CD4-positive, CD25-positive, alpha-beta regulatory T cell (primary cell): ENCODE measurements around the gene KDM3B. TPM values are rescaled to one million over a fixed set of nuclear protein-coding genes. Genes with fewer than 3 reads are reported as not detected.

Source experiments
- ATAC-seq, 2 donors: fragments of 150-1000 bp; cut with Tn5 transposase; one replicate each; pipeline ENCODE4 v1.10.0; 2021; ENCODE audit warnings: low read depth in 2 of 2, moderate number of reproducible peaks in 2 of 2, moderate library complexity in 1 of 2
- DNase-seq, 3 donors: peaks; one replicate each; pipeline versions ENCODE4 v3.0.0 to v3.0.0-alpha.2; 2012 to 2022; ENCODE audit warnings: mixed read lengths in 1 of 3
- H3K27ac ChIP-seq: one replicate; pipeline ENCODE4 v1.7.0; 2013; ENCODE audit warnings: mild to moderate bottlenecking, low read length; ENCODE audit not compliant: insufficient read depth, poor library complexity, severe bottlenecking
- H3K27me3 ChIP-seq: one replicate; pipeline ENCODE4 v1.7.0; 2013; ENCODE audit warnings: low read length; ENCODE audit not compliant: control insufficient read depth, insufficient read depth
- H3K36me3 ChIP-seq: one replicate; pipeline ENCODE4 v1.7.0; 2013; ENCODE audit warnings: mild to moderate bottlenecking, low read length, moderate library complexity; ENCODE audit not compliant: control insufficient read depth, insufficient read depth
- H3K4me1 ChIP-seq: 2 replicates; pipeline ENCODE4 v1.7.0; 2013; ENCODE audit warnings: mild to moderate bottlenecking, low read length; ENCODE audit not compliant: insufficient read depth, control insufficient read depth, poor library complexity, severe bottlenecking
- H3K4me3 ChIP-seq: one replicate; pipeline ENCODE4 v1.7.0; 2013; ENCODE audit warnings: low read depth, mild to moderate bottlenecking, low read length, moderate library complexity
- H3K9me3 ChIP-seq, 2 experiments: 1 replicate in 1 of 2; 2 replicates in 1 of 2; pipeline ENCODE4 v1.7.0; 2013; ENCODE audit warnings: low read length in 2 of 2, mild to moderate bottlenecking in 1 of 2, moderate library complexity in 1 of 2; ENCODE audit not compliant: control insufficient read depth in 2 of 2
- H3K27ac Mint-ChIP-seq, 3 donors: one replicate each; pipeline ENCODE4 v1.8.0; 2020 to 2022; ENCODE audit warnings: mild to moderate bottlenecking in 3 of 3, mixed read lengths in 3 of 3, moderate library complexity in 2 of 3
- H3K27me3 Mint-ChIP-seq: one replicate; pipeline ENCODE4 v1.8.0; 2022; ENCODE audit warnings: mild to moderate bottlenecking, mixed read lengths
- H3K36me3 Mint-ChIP-seq: one replicate; pipeline ENCODE4 v1.8.0; 2020; ENCODE audit warnings: mixed read lengths
- H3K4me1 Mint-ChIP-seq, 4 donors: one replicate each; pipeline ENCODE4 v1.8.0; 2020 to 2022; ENCODE audit warnings: mixed read lengths in 4 of 4, mild to moderate bottlenecking in 1 of 4
- H3K4me3 Mint-ChIP-seq, 4 donors: one replicate each; pipeline ENCODE4 v1.8.0; 2020 to 2022; ENCODE audit warnings: mild to moderate bottlenecking in 4 of 4, mixed read lengths in 4 of 4, moderate library complexity in 3 of 4
- H3K9me3 Mint-ChIP-seq, 7 donors: one replicate each; pipeline ENCODE4 v1.8.0; 2020 to 2022; ENCODE audit warnings: mixed read lengths in 7 of 7, mild to moderate bottlenecking in 3 of 7, moderate library complexity in 2 of 7
- polyA plus RNA-seq, 4 donors: library from polyadenylated mRNA; unstranded; fragments of 300-500 nt; fragmentation: Illumina TruSeq; gene quantifications; one replicate each; pipeline ENCODE4 v1.2.3, GENCODE V29; 2021
- total RNA-seq: library from RNA; stranded (reverse); gene quantifications from one replicate; pipeline ENCODE4 v1.2.3, GENCODE V29; 2022

Gene KDM3B
- total and polyA plus RNA-seq, 5 donors from 2014 or later = 12.8 to 77.1 (median 13.8) TPM

DNA sequence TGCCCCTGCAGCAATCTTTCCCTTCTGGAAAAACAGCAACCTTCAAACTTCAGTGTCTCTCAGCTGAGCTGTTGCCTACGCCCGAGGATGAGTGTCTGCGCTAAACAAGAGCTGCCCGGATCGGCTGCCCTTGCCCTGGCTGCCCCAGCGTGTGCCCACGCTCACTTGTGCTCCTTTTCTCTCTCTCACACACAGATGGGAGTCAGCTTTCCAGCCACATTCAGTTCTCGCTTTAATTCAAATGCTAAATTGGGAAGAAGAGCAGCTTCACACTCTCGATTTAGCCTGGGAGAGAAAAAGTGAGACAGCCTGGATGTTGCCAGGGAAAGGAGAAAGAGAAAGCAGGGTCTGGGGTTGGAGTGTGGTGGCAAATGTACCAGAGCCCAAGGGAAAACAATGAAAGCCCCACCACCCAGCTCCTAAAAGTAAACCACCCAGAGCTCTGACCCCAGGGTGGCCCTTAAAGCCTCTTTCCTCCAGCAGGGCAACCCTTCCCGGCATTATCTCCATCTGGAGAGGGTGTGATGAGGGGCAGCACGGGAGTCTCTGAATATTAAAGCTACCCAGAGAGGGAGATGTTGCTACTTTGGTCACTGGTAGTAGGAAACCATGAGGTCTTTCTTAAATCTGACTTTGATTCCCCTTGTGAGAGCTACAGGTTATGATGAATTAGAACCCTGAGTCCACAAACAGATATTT is 102.9 kb downstream of the KDM3B start:
- peak overlapping the region in 2 of 4 donors; percentile 4 to 53 for H3K4me3 Mint-ChIP-seq
- H3K9me3 ChIP-seq = no peaks in the 10 kb centered on the region
- peaks cover 3% of the 10 kb centered on the region for H3K36me3 Mint-ChIP-seq
- H3K36me3 ChIP-seq = no peaks in the 10 kb centered on the region
- DNase-seq = no peak
- H3K9me3 Mint-ChIP-seq = no peaks in the 10 kb centered on the region
- no peak overlapping the region for H3K4me3 ChIP-seq
- peak overlapping the region in 1 of 3 donors; percentile 62 for H3K27ac Mint-ChIP-seq
- peaks cover 5% of the 10 kb centered on the region for H3K27me3 Mint-ChIP-seq
- no peak overlapping the region for H3K27ac ChIP-seq
- no peak for ATAC-seq
- no peaks in the 10 kb centered on the region for H3K27me3 ChIP-seq
- H3K4me1 ChIP-seq = peaks cover 26% of the 10 kb centered on the region
- peaks cover under 1 to 31% (median 18%) of the 10 kb centered on the region in 4 donors for H3K4me1 Mint-ChIP-seq

DNA sequence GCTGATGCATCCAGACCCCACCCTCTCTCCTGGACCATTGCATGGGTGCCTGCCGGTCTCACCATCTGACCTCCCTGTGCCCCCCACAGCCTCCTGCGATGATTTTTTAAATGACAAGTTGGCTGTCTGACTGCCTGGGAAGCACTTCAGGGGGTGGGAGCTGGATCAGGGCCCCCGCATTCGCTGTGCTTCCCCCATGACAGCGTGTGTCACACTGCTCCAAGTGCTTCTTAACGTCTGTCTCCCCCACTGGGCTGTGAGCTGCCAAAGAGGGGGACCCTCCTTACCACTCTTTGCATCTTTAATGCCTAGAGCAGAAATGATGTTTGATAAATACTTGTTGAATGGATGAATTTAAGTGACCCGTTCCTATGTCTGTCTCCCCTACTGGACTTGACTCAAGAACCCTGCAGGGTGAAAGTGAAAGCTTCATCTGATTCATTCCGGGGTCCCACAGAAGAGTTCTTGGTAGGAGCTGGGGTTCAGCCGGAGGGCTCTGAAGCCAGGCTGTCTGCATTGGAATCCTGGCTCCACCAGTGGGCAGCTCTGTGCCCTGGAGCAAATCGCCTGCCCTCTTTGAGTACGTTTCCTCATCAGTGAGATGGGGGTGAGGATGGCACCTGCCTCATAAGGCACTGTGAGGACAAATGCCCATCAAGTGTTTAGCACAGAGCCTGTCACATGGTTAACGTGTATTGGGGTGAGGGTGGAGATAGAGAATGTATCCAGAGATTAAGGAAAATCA is 105.2 kb downstream of the KDM3B start:
- peaks cover 28% of the 10 kb centered on the region for H3K4me1 ChIP-seq
- Mint-ChIP-seq H3K27me3 (peaks cover under 1% of the 10 kb centered on the region), H3K36me3 (peaks cover 3% of the 10 kb centered on the region), H3K4me3 (peak overlapping the region in 3 of 4 donors; percentile 20 to 41 (median 38)), H3K9me3 (no peaks in the 10 kb centered on the region), H3K27ac (peak overlapping the region; percentile 74 to 80 (median 75)), H3K4me1 (peaks cover 8 to 40% (median 24%) of the 10 kb centered on the region in 4 donors)
- H3K27me3 ChIP-seq = no peaks in the 10 kb centered on the region
- H3K27ac ChIP-seq = no peak overlapping the region
- no peak for ATAC-seq
- DNase-seq = no peak
- H3K4me3 ChIP-seq = no peak overlapping the region
- no peaks in the 10 kb centered on the region for H3K36me3 ChIP-seq
- no peaks in the 10 kb centered on the region for H3K9me3 ChIP-seq

DNA sequence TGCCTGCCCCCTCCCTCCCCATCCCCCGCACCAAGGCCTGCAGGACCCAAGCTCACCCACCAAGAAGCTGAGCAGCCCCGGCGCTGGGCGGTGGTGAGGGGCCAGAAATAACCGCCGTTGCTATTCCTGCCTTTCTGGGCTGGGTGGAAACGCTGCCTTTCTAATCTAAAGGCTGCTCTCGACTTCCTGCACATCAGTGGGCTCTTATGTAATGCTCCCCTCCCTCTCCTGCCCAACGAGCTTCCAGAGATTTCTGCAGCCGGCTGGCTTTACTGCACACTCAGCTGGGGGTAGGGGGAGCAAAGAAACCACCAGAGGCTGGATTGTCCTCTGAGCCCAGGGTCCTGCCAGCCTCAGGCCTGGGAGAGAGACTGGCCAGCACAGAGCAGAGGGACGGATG is 105.9 kb downstream of the KDM3B start:
- H3K4me3 Mint-ChIP-seq = peak overlapping the region in 2 of 4 donors; percentile 8 to 41
- no peaks in the 10 kb centered on the region for H3K27me3 Mint-ChIP-seq
- no peaks in the 10 kb centered on the region for H3K9me3 Mint-ChIP-seq
- ATAC-seq = no peak
- Histone ChIP-seq H3K9me3 (no peaks in the 10 kb centered on the region), H3K4me1 (peaks cover 33% of the 10 kb centered on the region), H3K4me3 (no peak overlapping the region), H3K27me3 (no peaks in the 10 kb centered on the region), H3K27ac (no peak overlapping the region), H3K36me3 (no peaks in the 10 kb centered on the region)
- H3K27ac Mint-ChIP-seq = peak overlapping the region in 2 of 3 donors; percentile 97 to 99
- H3K4me1 Mint-ChIP-seq = peaks cover 8 to 40% (median 24%) of the 10 kb centered on the region in 4 donors
- H3K36me3 Mint-ChIP-seq = peaks cover 3% of the 10 kb centered on the region
- no peak for DNase-seq

DNA sequence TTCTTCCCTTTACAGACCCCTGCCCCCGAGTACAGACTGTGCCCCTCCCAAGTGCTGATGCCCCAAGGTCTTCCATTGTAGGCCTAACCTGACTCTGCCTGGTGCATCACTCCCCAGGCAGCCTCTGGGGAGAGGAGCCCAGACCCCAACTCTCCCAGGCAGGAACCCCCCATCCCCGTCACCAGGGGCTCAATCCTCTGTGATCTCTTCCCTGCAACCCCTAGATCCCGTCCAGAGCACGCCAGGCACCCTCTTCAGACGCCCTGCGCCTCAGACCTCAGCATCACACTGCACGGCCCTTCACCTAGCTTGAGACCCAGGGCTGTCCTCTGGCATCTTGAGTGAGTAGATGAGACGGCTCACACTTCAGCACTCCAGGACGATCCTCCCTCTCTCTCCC is 106.4 kb downstream of the KDM3B start:
- Histone ChIP-seq H3K4me3 (no peak overlapping the region), H3K4me1 (peaks cover 38% of the 10 kb centered on the region), H3K27ac (peak overlapping the region; percentile 38), H3K36me3 (no peaks in the 10 kb centered on the region), H3K9me3 (no peaks in the 10 kb centered on the region), H3K27me3 (no peaks in the 10 kb centered on the region)
- Mint-ChIP-seq H3K27me3 (no peaks in the 10 kb centered on the region), H3K9me3 (no peaks in the 10 kb centered on the region), H3K36me3 (peaks cover 3% of the 10 kb centered on the region), H3K4me1 (peaks cover 8 to 40% (median 24%) of the 10 kb centered on the region in 4 donors), H3K4me3 (peak overlapping the region in 3 of 4 donors; percentile 29 to 76 (median 71)), H3K27ac (peak overlapping the region; percentile 94 to 99 (median 97))
- DNase-seq (peak in 1 of 3 donors; percentile 9), ATAC-seq (no peak)

DNA sequence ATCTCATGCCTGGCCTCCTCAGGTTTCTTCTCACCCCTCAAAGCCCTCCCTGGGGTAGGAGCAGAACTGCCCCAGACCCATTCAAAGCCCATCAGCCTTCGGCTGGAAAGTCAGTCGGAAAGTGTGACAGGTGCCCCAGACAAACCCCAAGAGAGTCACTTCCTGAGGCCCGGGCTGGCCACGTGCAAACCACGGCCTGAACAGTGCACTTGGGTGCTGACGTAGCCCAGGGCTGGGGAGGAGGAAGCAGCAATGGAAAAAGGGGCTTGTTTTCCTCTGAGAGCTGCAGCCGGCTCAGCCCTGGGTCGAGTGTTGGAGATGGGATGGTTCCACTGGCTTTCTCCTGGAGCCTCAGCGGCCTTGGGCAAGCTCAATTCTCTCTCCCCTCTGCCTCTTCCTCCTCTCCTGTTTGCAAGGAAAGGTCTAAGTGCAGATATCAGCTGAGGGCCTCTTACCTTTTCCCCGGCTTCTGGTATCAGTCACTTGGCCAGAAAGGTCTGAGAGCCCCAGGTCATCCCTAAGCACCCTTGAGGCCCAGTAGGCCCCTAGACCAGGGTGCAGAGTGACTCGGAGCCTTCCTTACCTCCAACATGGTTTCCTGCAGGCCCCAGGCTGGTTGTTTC is 106.9 kb downstream of the KDM3B start:
- peak overlapping the region; percentile 38 for H3K27ac ChIP-seq
- no peak overlapping the region for H3K4me3 ChIP-seq
- no peaks in the 10 kb centered on the region for H3K36me3 ChIP-seq
- H3K27ac Mint-ChIP-seq = peak overlapping the region; percentile 94 to 99 (median 97)
- H3K27me3 Mint-ChIP-seq = no peaks in the 10 kb centered on the region
- ATAC-seq = peak; percentile 60
- H3K27me3 ChIP-seq = no peaks in the 10 kb centered on the region
- peak overlapping the region in 3 of 4 donors; percentile 29 to 76 (median 71) for H3K4me3 Mint-ChIP-seq
- peaks cover 42% of the 10 kb centered on the region for H3K4me1 ChIP-seq
- peak; percentile 65 to 82 (median 72) for DNase-seq
- H3K4me1 Mint-ChIP-seq = peaks cover 8 to 40% (median 24%) of the 10 kb centered on the region in 4 donors
- no peaks in the 10 kb centered on the region for H3K9me3 Mint-ChIP-seq
- peaks cover 3% of the 10 kb centered on the region for H3K36me3 Mint-ChIP-seq
- H3K9me3 ChIP-seq = no peaks in the 10 kb centered on the region

DNA sequence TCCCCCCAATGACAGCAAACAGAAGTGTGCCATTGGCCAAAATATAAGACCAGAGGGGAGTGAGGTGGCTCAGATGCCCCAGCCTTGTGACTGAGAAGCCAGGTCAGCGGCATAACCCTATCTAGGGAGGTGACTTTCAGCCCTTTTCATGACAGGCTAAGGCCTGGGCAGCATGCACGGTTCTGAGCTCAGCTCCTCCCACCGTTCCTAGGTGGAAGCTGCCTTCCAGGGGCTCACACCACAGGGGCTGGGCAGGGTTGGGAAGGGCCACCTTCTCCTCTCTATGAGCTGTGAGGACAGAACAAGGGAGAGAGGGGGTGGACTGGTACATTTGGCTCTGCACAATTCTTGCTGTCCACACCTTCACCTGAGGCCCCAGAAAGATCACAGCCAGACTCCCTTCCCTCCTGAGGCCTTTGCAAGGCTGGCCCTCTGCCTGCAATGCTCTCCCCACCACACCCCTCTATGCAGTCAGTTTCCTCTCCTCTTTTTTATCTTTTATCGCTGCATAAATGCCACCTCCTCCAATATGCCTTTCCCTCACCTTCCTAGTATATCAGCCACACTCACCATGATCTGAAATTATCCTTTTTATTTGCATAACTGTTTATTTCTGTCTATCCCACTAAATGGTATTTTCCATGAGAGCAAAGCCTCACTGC is 107.7 kb downstream of the KDM3B start:
- Histone ChIP-seq H3K36me3 (no peaks in the 10 kb centered on the region), H3K4me1 (peaks cover 42% of the 10 kb centered on the region), H3K4me3 (no peak overlapping the region), H3K9me3 (no peaks in the 10 kb centered on the region), H3K27me3 (no peaks in the 10 kb centered on the region), H3K27ac (peak overlapping the region; percentile 38)
- H3K9me3 Mint-ChIP-seq = no peaks in the 10 kb centered on the region
- H3K4me1 Mint-ChIP-seq = peaks cover 8 to 40% (median 24%) of the 10 kb centered on the region in 4 donors
- peak overlapping the region; percentile 46 to 99 (median 97) for H3K27ac Mint-ChIP-seq
- H3K36me3 Mint-ChIP-seq = peaks cover 3% of the 10 kb centered on the region
- no peaks in the 10 kb centered on the region for H3K27me3 Mint-ChIP-seq
- DNase-seq (no peak), ATAC-seq (no peak)
- peak overlapping the region; percentile 2 to 56 (median 26) for H3K4me3 Mint-ChIP-seq
